A549 (cell line): ENCODE data around the gene PRTN3.

Source experiments
- CBX2 ChIP-seq: fragments of 200-600 bp; sonication (generic); IDR thresholded peaks from 2 replicates; pipeline ENCODE4 v1.6.1; 2016; ENCODE audit warnings: low read depth, mild to moderate bottlenecking, borderline replicate concordance
- CHD2 ChIP-seq: fragments of 150-350 bp; IDR thresholded peaks from 2 replicates; pipeline ENCODE4 v1.6.1; 2014; ENCODE audit warnings: low read length; ENCODE audit not compliant: partially characterized antibody
- CTCF ChIP-seq: fragments of >200 bp; sonication (Bioruptor Twin); formaldehyde crosslinking; IDR thresholded peaks from 3 replicates; pipeline ENCODE4 v1.5.1; 2016
- MYC ChIP-seq: IDR thresholded peaks from 2 replicates; pipeline ENCODE4 v1.6.1; 2012; ENCODE audit warnings: mild to moderate bottlenecking, inconsistent platforms, low read length, improper control_type of control experiment, borderline replicate concordance
- USF2 ChIP-seq: fragments of 450-650 bp; IDR thresholded peaks from 2 replicates; pipeline ENCODE4 v1.6.1; 2014; ENCODE audit warnings: antibody characterized with exemption

- TF ChIP-seq CHD2 (no peak), CTCF (no peak), CBX2 (no peak), MYC (no peak), USF2 (no peak)
Observed at GRCh38 chr19:815079-815774, 25.6 kb upstream of the PRTN3 start.
